BLaER1 (cell line): ENCODE measurements around the gene BCL11A.

Source experiments
- H3K27ac ChIP-seq: shearing (Covaris generic); formaldehyde crosslinking; 2 replicates; pipeline ENCODE4 v1.8.1; 2022
- H3K27me3 ChIP-seq: shearing (Covaris generic); formaldehyde crosslinking; 2 replicates; pipeline ENCODE4 v1.8.1; 2022
- H3K36me3 ChIP-seq: shearing (Covaris generic); formaldehyde crosslinking; 2 replicates; pipeline ENCODE4 v1.8.1; 2022
- H3K4me1 ChIP-seq: shearing (Covaris generic); formaldehyde crosslinking; 2 replicates; pipeline ENCODE4 v1.8.1; 2022
- H3K4me2 ChIP-seq: shearing (Covaris generic); formaldehyde crosslinking; 2 replicates; pipeline ENCODE4 v1.8.1; 2022
- H3K4me3 ChIP-seq: shearing (Covaris generic); formaldehyde crosslinking; 2 replicates; pipeline ENCODE4 v1.8.1; 2022
- H3K9ac ChIP-seq: shearing (Covaris generic); formaldehyde crosslinking; 2 replicates; pipeline ENCODE4 v1.8.1; 2022
- H3K9me3 ChIP-seq: shearing (Covaris generic); formaldehyde crosslinking; 2 replicates; pipeline ENCODE4 v1.8.1; 2022
- H4K20me1 ChIP-seq: shearing (Covaris generic); formaldehyde crosslinking; 2 replicates; pipeline ENCODE4 v1.8.1; 2022
- Cebpa-rat ChIP-seq: shearing (Covaris generic); IDR thresholded peaks from 2 replicates; pipeline ENCODE4 v1.8.1; 2022

The BCL11A gene

DNA sequence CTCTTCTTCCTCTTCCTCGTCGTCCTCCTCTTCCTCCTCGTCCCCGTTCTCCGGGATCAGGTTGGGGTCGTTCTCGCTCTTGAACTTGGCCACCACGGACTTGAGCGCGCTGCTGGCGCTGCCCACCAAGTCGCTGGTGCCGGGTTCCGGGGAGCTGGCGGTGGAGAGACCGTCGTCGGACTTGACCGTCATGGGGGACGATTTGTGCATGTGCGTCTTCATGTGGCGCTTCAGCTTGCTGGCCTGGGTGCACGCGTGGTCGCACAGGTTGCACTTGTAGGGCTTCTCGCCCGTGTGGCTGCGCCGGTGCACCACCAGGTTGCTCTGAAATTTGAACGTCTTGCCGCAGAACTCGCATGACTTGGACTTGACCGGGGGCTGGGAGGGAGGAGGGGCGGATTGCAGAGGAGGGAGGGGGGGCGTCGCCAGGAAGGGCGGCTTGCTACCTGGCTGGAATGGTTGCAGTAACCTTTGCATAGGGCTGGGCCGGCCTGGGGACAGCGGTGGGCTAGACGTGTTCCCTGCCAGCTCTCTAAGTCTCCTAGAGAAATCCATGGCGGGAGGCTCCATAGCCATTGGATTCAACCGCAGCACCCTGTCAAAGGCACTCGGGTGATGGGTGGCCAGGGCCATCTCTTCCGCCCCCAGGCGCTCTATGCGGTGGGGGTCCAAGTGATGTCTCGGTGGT lies 91.9 kb downstream of the BCL11A start:
- no peak for TF ChIP-seq Cebpa-rat
- H3K27ac ChIP-seq = no peak overlapping the region
- peaks cover 85% of the 10 kb centered on the region for H3K36me3 ChIP-seq

DNA sequence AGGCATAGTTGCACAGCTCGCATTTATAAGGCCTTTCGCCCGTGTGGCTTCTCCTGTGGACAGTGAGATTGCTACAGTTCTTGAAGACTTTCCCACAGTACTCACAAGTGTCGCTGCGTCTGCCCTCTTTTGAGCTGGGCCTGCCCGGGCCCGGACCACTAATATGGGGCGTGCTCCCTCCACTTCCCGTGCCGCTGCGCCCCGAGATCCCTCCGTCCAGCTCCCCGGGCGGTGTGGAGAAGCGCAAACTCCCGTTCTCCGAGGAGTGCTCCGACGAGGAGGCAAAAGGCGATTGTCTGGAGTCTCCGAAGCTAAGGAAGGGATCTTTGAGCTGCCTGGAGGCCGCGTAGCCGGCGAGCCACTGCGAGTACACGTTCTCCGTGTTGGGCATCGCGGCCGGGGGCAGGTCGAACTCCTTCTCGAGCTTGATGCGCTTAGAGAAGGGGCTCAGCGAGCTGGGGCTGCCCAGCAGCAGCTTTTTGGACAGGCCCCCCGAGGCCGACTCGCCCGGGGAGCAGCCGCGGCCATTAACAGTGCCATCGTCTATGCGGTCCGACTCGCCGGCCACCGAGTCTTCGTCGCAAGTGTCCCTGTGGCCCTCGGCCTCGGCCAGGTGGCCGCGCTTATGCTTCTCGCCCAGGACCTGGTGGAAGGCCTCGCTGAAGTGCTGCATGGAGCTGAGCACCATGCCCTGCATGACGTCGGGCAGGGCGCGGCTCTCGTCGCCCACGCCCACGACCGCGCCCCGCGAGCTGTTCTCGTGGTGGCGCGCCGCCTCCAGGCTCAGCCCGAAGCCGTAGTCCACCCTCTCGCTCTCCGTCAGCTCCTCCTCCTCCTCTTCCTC lies 92.7 kb downstream of the BCL11A start:
- no peaks in the 10 kb centered on the region for H3K9me3 ChIP-seq
- H3K9ac ChIP-seq = no peak overlapping the region
- H4K20me1 ChIP-seq = peaks cover 91% of the 10 kb centered on the region
- TF ChIP-seq Cebpa-rat = no peak
- H3K4me3 ChIP-seq = no peak overlapping the region
- no peak overlapping the region for H3K4me2 ChIP-seq
- H3K4me1 ChIP-seq = no peaks in the 10 kb centered on the region
- no peak overlapping the region for H3K27ac ChIP-seq
- peaks cover 85% of the 10 kb centered on the region for H3K36me3 ChIP-seq
- H3K27me3 ChIP-seq = no peaks in the 10 kb centered on the region

More for the DNA sequence above, 91.9 kb downstream of the BCL11A start:
- Histone ChIP-seq H4K20me1 (peaks cover 91% of the 10 kb centered on the region), H3K9me3 (no peaks in the 10 kb centered on the region), H3K27me3 (no peaks in the 10 kb centered on the region), H3K4me2 (no peak overlapping the region), H3K4me1 (no peaks in the 10 kb centered on the region), H3K9ac (no peak overlapping the region), H3K4me3 (no peak overlapping the region)

DNA sequence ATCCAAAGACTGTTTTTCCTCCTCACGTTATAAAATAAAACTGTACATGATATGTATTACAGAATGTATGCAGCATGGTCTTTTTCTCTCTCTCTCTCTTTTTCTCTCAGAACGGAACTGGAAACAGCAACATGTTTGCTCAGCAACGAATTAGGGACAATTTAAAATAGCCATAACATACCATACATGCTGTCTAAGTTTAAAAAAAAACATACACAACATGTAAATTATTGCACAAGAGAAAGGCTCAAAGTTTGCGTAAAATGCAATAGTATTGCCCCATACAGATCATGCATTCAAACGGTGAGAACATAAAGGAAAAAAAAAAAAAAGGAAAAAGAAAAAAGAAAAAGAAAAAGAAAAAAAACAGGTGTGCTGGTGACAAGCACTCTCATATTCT lies 93.6 kb downstream of the BCL11A start:
- Histone ChIP-seq H3K9ac (no peak overlapping the region), H3K27me3 (no peaks in the 10 kb centered on the region), H3K4me3 (no peak overlapping the region), H3K9me3 (no peaks in the 10 kb centered on the region), H3K36me3 (peaks cover 84% of the 10 kb centered on the region), H3K4me1 (no peaks in the 10 kb centered on the region), H4K20me1 (peaks cover 89% of the 10 kb centered on the region), H3K4me2 (no peak overlapping the region), H3K27ac (no peak overlapping the region)
- no peak for TF ChIP-seq Cebpa-rat

DNA sequence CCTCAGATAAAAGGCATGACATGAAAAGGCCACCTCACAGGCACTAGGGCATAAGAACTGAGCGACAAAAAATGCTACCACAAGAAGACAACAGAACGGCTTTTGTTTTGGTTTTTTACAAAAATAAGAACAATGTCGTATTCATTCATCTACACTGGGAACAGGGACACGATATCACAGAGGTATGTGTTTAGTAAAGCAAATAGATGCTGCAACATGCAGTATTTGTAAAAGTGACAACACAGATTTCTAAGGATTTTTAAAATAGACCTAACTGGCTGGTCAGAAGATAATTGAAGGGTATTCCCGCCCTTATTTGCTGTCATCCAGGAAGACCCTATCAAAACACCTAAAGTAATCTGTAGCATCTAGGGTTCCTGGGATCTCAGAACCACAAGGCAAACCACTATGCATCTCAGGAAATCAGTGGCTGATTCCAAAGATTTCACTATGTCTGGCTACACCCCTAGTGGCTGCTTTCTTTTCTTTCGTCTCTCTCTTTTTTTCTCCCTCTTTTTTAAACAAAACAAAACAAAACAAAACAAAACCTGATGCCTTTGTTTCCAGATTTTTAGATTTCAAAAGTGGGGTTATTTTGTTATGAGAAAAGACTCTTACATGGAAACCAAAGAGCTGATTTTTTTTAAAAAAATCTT lies 97.2 kb downstream of the BCL11A start:
- no peak overlapping the region for H3K4me2 ChIP-seq
- H3K4me1 ChIP-seq = no peaks in the 10 kb centered on the region
- peaks cover 81% of the 10 kb centered on the region for H3K36me3 ChIP-seq
- no peak overlapping the region for H3K27ac ChIP-seq
- TF ChIP-seq Cebpa-rat = no peak
- peaks cover 80% of the 10 kb centered on the region for H4K20me1 ChIP-seq
- no peaks in the 10 kb centered on the region for H3K9me3 ChIP-seq
- no peak overlapping the region for H3K4me3 ChIP-seq
- H3K9ac ChIP-seq = no peak overlapping the region
- no peaks in the 10 kb centered on the region for H3K27me3 ChIP-seq

DNA sequence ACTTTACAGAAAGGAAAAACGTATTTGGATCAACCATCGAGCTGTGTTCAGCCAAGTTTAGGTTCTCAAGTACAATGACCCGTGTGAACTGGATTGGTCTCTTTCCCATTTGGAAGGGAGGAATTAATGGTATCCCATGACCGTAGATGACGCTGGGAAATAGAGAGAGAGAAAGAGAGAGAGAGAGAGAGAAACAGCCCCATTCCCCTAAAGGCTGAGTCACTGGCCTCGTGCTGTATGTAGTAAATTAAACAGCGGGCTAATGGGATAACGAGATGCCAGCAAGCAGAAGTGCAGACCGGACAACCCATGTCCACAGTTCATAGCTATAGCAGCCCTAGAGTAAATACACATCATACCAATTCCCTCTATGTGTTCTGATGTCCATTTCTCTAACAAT lies 99.6 kb downstream of the BCL11A start:
- H3K27ac ChIP-seq = no peak overlapping the region
- peaks cover 57% of the 10 kb centered on the region for H4K20me1 ChIP-seq
- H3K36me3 ChIP-seq = peaks cover 62% of the 10 kb centered on the region
- H3K4me1 ChIP-seq = no peaks in the 10 kb centered on the region
- no peaks in the 10 kb centered on the region for H3K9me3 ChIP-seq
- no peak overlapping the region for H3K4me2 ChIP-seq
- H3K27me3 ChIP-seq = no peaks in the 10 kb centered on the region
- H3K9ac ChIP-seq = no peak overlapping the region
- TF ChIP-seq Cebpa-rat = no peak
- no peak overlapping the region for H3K4me3 ChIP-seq

DNA sequence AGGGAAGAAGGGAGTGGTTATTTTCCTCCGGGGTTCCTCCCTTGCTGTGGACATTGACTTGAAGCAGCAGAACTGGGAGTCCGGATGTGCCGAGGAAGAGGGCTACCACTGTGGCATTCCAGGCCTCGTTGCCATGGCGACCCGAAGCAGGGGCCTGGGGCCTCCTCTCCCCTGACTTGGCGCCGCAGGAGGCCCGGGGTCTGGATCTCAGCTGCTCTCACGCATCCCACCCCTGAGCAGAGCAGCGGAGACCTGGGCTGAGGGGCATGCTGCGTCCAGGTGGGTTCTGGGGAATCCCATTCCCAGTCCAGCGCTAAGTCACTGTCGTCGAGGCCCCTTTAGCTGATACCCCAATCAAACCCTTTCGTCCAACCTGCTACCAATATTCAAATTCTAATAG lies 100.2 kb downstream of the BCL11A start:
- Histone ChIP-seq H3K27me3 (no peaks in the 10 kb centered on the region), H3K27ac (no peak overlapping the region), H3K4me2 (no peak overlapping the region), H3K4me3 (no peak overlapping the region), H3K9ac (no peak overlapping the region), H3K9me3 (no peaks in the 10 kb centered on the region), H3K36me3 (peaks cover 56% of the 10 kb centered on the region), H3K4me1 (no peaks in the 10 kb centered on the region), H4K20me1 (peaks cover 51% of the 10 kb centered on the region)
- no peak for TF ChIP-seq Cebpa-rat

DNA sequence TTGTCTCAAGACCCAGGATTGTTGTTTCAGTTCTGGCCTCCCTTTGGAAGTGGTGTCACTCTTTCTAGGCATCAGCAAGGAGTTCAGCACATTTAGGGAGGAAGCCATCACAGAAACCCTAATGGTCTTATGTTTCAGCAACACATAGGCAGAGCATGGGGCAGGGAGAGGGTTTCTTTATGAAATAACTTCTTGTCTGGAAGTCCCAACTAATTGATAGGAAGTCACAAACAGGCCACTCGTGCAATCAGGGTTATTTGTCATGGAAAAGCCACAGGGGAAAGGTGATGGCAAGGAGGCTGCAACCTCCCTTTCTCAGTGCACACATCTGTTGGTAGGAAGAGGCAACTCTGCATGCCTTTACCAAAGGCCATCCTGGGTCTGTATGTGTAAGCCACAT lies 103.0 kb downstream of the BCL11A start:
- Histone ChIP-seq H4K20me1 (peaks cover 25% of the 10 kb centered on the region), H3K27me3 (no peaks in the 10 kb centered on the region), H3K27ac (no peak overlapping the region), H3K36me3 (peaks cover 33% of the 10 kb centered on the region), H3K9ac (no peak overlapping the region), H3K9me3 (no peaks in the 10 kb centered on the region), H3K4me3 (no peak overlapping the region), H3K4me1 (0 out of 2 replicates have a peak, but pooled peaks cover 8% of the 10 kb centered on the region), H3K4me2 (no peak overlapping the region)
- TF ChIP-seq Cebpa-rat = no peak

DNA sequence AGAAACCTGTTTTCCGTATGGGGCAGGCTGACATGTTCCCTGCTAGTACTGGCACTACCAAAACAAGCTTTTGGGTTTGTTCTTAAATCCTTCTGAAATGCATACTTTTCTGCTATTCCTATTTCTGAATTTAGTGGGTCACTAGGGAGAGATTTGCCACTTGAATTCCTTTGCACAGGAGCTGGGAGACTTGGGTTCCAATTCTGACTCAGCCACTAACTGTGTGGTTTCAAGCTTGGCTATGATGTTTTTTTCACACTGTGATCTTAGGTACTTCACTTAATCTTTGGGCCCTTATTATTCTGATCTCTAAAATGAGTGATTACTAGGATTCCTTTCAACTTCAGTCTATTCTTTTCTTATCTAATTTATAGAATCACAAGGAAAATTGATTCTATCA lies 105.5 kb downstream of the BCL11A start:
- Histone ChIP-seq H3K4me2 (no peak overlapping the region), H3K27ac (no peak overlapping the region), H3K27me3 (no peaks in the 10 kb centered on the region), H3K9me3 (no peaks in the 10 kb centered on the region), H3K4me3 (no peak overlapping the region), H3K4me1 (0 out of 2 replicates have a peak, but pooled peaks cover 8% of the 10 kb centered on the region), H3K36me3 (peaks cover 9% of the 10 kb centered on the region), H4K20me1 (peaks cover 1% of the 10 kb centered on the region; the same call in 1 of the 2 replicates), H3K9ac (no peak overlapping the region)
- TF ChIP-seq Cebpa-rat = no peak

DNA sequence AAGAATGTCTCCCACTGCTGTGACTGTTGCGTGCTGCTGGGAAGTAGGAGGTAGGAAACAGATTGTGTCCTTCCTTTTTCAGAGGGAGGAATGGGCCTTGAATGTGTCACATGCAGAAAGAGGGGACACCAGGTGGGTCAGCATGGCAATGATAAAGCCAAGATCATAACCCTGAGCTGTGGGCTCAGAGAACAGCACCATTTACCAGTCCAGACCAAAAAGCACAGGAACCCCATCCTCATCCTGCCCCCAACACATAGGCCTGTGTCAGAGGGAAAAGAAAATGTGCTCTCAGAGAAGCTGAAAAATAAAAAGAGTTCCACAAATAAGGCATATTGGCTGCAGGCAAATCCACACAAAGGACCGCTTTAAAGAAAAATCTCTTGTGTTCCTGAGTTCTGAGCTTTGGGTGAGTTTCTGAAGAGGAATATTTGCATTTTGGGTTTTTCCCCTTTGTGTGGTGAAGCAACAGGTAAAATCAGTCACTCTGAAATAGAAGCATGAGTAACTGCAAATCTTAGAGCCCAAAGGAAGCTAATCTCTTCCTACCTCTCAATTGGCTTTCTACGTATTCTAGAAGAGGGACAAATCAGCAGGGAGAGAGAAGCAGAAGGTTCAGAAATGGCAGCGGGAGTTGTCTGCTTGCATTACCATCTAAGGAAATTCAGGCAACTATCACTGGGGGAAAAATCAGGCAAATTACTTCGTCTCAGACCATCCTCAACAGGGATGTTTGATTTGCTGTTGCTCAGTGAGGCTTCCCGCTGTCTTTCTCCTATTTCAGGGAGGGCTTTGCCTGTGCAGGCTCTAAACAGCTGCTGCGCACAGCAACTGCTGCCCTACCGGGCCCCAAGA lies 106.8 kb downstream of the BCL11A start:
- Histone ChIP-seq H3K27me3 (no peaks in the 10 kb centered on the region), H3K27ac (no peak overlapping the region), H3K9ac (no peak overlapping the region), H3K4me1 (0 out of 2 replicates have a peak, but pooled peaks cover 8% of the 10 kb centered on the region), H3K4me2 (no peak overlapping the region), H4K20me1 (no peaks in the 10 kb centered on the region), H3K36me3 (no peaks in the 10 kb centered on the region), H3K4me3 (no peak overlapping the region), H3K9me3 (no peaks in the 10 kb centered on the region)
- no peak for TF ChIP-seq Cebpa-rat
